GM23338 (cell line): Measurements from ENCODE around the gene LIN7A. TPM values are rescaled to one million over a fixed set of nuclear protein-coding genes. Genes with fewer than 3 reads are reported as not detected.

Experiments used
- ATAC-seq: fragments of 200-7000 bp; cut with Tn5 transposase; 3 replicates; pipeline ENCODE4 v1.9.1; 2020
- DNase-seq: peaks from one replicate; pipeline ENCODE4 v3.0.0-alpha.2; 2015; ENCODE audit warnings: low spot score
- H2AFZ ChIP-seq: fragments of 200-600 bp; sonication (generic); 2 replicates; pipeline ENCODE4 v1.8.0; 2016; ENCODE audit warnings: antibody characterized with exemption, mild to moderate bottlenecking, moderate library complexity
- H3F3A ChIP-seq: fragments of 200-600 bp; sonication (generic); replicated peaks from 2 replicates; pipeline ENCODE4 v1.8.0; 2017; ENCODE audit warnings: antibody characterized with exemption, mixed run types, low read depth
- H3K27ac ChIP-seq: fragments of 200-600 bp; sonication (generic); 2 replicates; pipeline ENCODE4 v1.6.1; 2016; ENCODE audit warnings: low read depth
- H3K27me3 ChIP-seq: fragments of 200-600 bp; sonication (generic); 2 replicates; pipeline ENCODE4 v1.8.0; 2016; ENCODE audit warnings: mild to moderate bottlenecking, mixed run types, moderate library complexity; ENCODE audit not compliant: insufficient read depth
- H3K36me3 ChIP-seq: fragments of 200-600 bp; sonication (generic); 2 replicates; pipeline ENCODE4 v1.8.0; 2016; ENCODE audit warnings: mild to moderate bottlenecking; ENCODE audit not compliant: insufficient read depth
- H3K4me1 ChIP-seq: fragments of 200-600 bp; sonication (generic); 2 replicates; pipeline ENCODE4 v1.8.0; 2016; ENCODE audit warnings: mild to moderate bottlenecking, moderate library complexity; ENCODE audit not compliant: insufficient read depth
- H3K4me2 ChIP-seq: fragments of 200-600 bp; sonication (generic); 2 replicates; pipeline ENCODE4 v1.7.1; 2017; ENCODE audit warnings: mixed run types
- H3K4me3 ChIP-seq: fragments of 200-600 bp; sonication (generic); 2 replicates; pipeline ENCODE4 v1.6.1; 2016; ENCODE audit warnings: mixed run types
- H3K79me2 ChIP-seq: fragments of 200-600 bp; sonication (generic); replicated peaks from 2 replicates; pipeline ENCODE4 v1.8.0; 2017; ENCODE audit warnings: mild to moderate bottlenecking; ENCODE audit not compliant: insufficient read depth
- H3K9me2 ChIP-seq: fragments of 200-600 bp; sonication (generic); 2 replicates; pipeline ENCODE4 v1.8.0; 2017; ENCODE audit not compliant: insufficient read depth
- H4K20me1 ChIP-seq: fragments of 200-600 bp; sonication (generic); replicated peaks from 2 replicates; pipeline ENCODE4 v1.8.0; 2017; ENCODE audit warnings: mild to moderate bottlenecking; ENCODE audit not compliant: insufficient read depth
- H3K27ac Mint-ChIP-seq: 2 replicates; pipeline ENCODE4 v1.8.0; 2020; ENCODE audit warnings: inconsistent platforms, mild to moderate bottlenecking, moderate library complexity, mixed read lengths
- H3K27me3 Mint-ChIP-seq: 3 replicates; pipeline ENCODE4 v1.8.0; 2022; ENCODE audit warnings: low read depth, mild to moderate bottlenecking, moderate library complexity, mixed read lengths, inconsistent platforms; ENCODE audit not compliant: insufficient read depth, poor library complexity
- H3K36me3 Mint-ChIP-seq: 3 replicates; pipeline ENCODE4 v1.8.0; 2021; ENCODE audit warnings: low read depth, mild to moderate bottlenecking, inconsistent platforms, moderate library complexity, mixed read lengths
- H3K4me1 Mint-ChIP-seq: 3 replicates; pipeline ENCODE4 v1.8.0; 2020; ENCODE audit warnings: mild to moderate bottlenecking, inconsistent platforms, mixed read lengths
- H3K4me3 Mint-ChIP-seq: 3 replicates; pipeline ENCODE4 v1.8.0; 2021; ENCODE audit warnings: moderate library complexity, mild to moderate bottlenecking, inconsistent platforms, mixed read lengths
- H3K9me3 Mint-ChIP-seq: 3 replicates; pipeline ENCODE4 v1.8.0; 2020; ENCODE audit warnings: moderate library complexity, mild to moderate bottlenecking, inconsistent platforms, mixed read lengths
- CREB1 ChIP-seq: fragments of 250-450 bp; sonication (Bioruptor Pico); IDR thresholded peaks from 2 replicates; pipeline ENCODE4 v1.5.0; 2020; ENCODE audit warnings: low read depth, mild to moderate bottlenecking, moderate library complexity
- ETS1 ChIP-seq: IDR thresholded peaks from 2 replicates; pipeline ENCODE4 v1.6.1; 2016; ENCODE audit warnings: antibody characterized with exemption
- EZH2 ChIP-seq: fragments of 200-600 bp; sonication (generic); IDR thresholded peaks from one replicate; pipeline ENCODE4 v1.8.0; 2017; ENCODE audit warnings: antibody characterized with exemption, mild to moderate bottlenecking, low read depth; ENCODE audit not compliant: unreplicated experiment
- EZH2phosphoT487 ChIP-seq: fragments of 200-600 bp; sonication (generic); IDR thresholded peaks from one replicate; pipeline ENCODE4 v1.8.1; 2018; ENCODE audit warnings: antibody characterized with exemption; ENCODE audit not compliant: unreplicated experiment
- JUNB ChIP-seq: IDR thresholded peaks from one replicate; pipeline ENCODE4 v1.6.1; 2016; ENCODE audit warnings: antibody characterized with exemption; ENCODE audit not compliant: unreplicated experiment
- NANOG ChIP-seq: IDR thresholded peaks from 2 replicates; pipeline ENCODE4 v1.6.1; 2016; ENCODE audit warnings: antibody characterized with exemption, borderline replicate concordance
- POLR2AphosphoS5 ChIP-seq: IDR thresholded peaks from 2 replicates; pipeline ENCODE4 v1.6.1; 2016; ENCODE audit warnings: antibody characterized with exemption, low read depth
- STAT1 ChIP-seq: IDR thresholded peaks from one replicate; pipeline ENCODE4 v1.6.1; 2016; ENCODE audit warnings: antibody characterized with exemption; ENCODE audit not compliant: unreplicated experiment
- ZNF114 ChIP-seq: fragments of 250-450 bp; sonication (Bioruptor Pico); IDR thresholded peaks from 2 replicates; pipeline ENCODE4 v1.5.0; 2020; ENCODE audit warnings: mild to moderate bottlenecking, moderate library complexity
- ZNF331 ChIP-seq: fragments of 250-450 bp; sonication (Bioruptor Pico); IDR thresholded peaks from 2 replicates; pipeline ENCODE4 v1.5.0; 2020; ENCODE audit warnings: low read depth, mild to moderate bottlenecking, moderate library complexity
- ZNF462 ChIP-seq: fragments of 250-450 bp; sonication (Bioruptor Pico); IDR thresholded peaks from 2 replicates; pipeline ENCODE4 v1.5.0; 2020; ENCODE audit warnings: mild to moderate bottlenecking, moderate library complexity
- polyA plus RNA-seq: library from polyadenylated mRNA; unstranded; fragments of >200 nt; fragmentation: Nextera tagmentation; extraction: Ambion mirVana; gene quantifications from 2 replicates; pipeline ENCODE4 v1.2.1, GENCODE V29; 2016
- total RNA-seq: library from RNA; depleted of rRNA; stranded (reverse); fragments of >200 nt; shearing (Covaris generic); gene quantifications from 2 replicates; pipeline ENCODE4 v1.2.3, GENCODE V29; 2014
- TF ChIP-seq, protein P1 (sequence below): IDR thresholded peaks from one replicate; pipeline ENCODE4 v1.6.1; 2018; ENCODE audit warnings: antibody characterized with exemption; ENCODE audit not compliant: unreplicated experiment

The LIN7A gene
- total and polyA plus RNA-seq, 2 experiments from 2014 or later, result 5.7 to 6.5 TPM

DNA sequence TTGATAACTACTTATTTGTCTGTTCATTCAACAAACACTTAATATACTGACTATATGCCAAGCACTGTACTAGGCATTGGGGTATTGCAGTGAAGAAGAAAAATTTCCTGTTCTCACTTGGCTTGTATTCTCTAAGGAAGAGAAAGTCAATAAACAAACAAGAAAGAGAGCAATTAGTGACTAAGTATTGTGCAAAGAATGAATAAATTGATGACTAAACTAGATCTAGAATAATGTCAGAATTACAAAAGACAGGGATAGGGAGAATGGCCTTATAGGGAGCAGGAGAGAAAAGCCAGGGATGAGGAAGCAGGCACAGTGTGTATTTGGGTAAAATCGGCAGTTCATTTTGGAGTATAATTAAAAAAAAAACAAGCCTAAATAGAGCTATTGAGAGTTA lies 4.2 kb upstream of the LIN7A start (continued):
- TF ChIP-seq, protein P1, sequence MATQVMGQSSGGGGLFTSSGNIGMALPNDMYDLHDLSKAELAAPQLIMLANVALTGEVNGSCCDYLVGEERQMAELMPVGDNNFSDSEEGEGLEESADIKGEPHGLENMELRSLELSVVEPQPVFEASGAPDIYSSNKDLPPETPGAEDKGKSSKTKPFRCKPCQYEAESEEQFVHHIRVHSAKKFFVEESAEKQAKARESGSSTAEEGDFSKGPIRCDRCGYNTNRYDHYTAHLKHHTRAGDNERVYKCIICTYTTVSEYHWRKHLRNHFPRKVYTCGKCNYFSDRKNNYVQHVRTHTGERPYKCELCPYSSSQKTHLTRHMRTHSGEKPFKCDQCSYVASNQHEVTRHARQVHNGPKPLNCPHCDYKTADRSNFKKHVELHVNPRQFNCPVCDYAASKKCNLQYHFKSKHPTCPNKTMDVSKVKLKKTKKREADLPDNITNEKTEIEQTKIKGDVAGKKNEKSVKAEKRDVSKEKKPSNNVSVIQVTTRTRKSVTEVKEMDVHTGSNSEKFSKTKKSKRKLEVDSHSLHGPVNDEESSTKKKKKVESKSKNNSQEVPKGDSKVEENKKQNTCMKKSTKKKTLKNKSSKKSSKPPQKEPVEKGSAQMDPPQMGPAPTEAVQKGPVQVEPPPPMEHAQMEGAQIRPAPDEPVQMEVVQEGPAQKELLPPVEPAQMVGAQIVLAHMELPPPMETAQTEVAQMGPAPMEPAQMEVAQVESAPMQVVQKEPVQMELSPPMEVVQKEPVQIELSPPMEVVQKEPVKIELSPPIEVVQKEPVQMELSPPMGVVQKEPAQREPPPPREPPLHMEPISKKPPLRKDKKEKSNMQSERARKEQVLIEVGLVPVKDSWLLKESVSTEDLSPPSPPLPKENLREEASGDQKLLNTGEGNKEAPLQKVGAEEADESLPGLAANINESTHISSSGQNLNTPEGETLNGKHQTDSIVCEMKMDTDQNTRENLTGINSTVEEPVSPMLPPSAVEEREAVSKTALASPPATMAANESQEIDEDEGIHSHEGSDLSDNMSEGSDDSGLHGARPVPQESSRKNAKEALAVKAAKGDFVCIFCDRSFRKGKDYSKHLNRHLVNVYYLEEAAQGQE, result no peak
- no peak for TF ChIP-seq JUNB
- TF ChIP-seq ZNF331 (CRISPR knock-in tag), result no peak
- TF ChIP-seq ETS1, result no peak
- TF ChIP-seq EZH2phosphoT487, result no peak
- TF ChIP-seq STAT1, result no peak
- TF ChIP-seq EZH2, result no peak
- no peak for TF ChIP-seq CREB1

GRCh38 chr12:80939231-80939950 lies 1.7 kb upstream of the LIN7A start:
- no peak overlapping the region for H3K4me2 ChIP-seq
- no peak for ATAC-seq
- H3K27me3 ChIP-seq, result peaks cover 26% of the 10 kb centered on the region
- H3K27ac Mint-ChIP-seq, result no peak overlapping the region
- H3K9me3 Mint-ChIP-seq, result no peaks in the 10 kb centered on the region; the same call in 2 of the 3 replicates
- H3K4me1 ChIP-seq, result peaks cover 9% of the 10 kb centered on the region
- H2AFZ ChIP-seq, result no peak overlapping the region
- DNase-seq, result no peak
- no peaks in the 10 kb centered on the region for H4K20me1 ChIP-seq
- H3K27ac ChIP-seq, result no peak overlapping the region
- no peaks in the 10 kb centered on the region for H3K36me3 Mint-ChIP-seq
- no peak overlapping the region for H3K4me3 ChIP-seq
- H3F3A ChIP-seq, result no peaks in the 10 kb centered on the region
- no peaks in the 10 kb centered on the region for H3K79me2 ChIP-seq
- no peaks in the 10 kb centered on the region for H3K9me2 ChIP-seq
- no peaks in the 10 kb centered on the region for H3K36me3 ChIP-seq
- H3K4me1 Mint-ChIP-seq, result peaks cover 22% of the 10 kb centered on the region
- peaks cover 9% of the 10 kb centered on the region for H3K27me3 Mint-ChIP-seq
- no peak overlapping the region for H3K4me3 Mint-ChIP-seq
- no peak for TF ChIP-seq NANOG
- no peak for TF ChIP-seq ZNF331 (CRISPR knock-in tag)
- no peak for TF ChIP-seq POLR2AphosphoS5
- no peak for TF ChIP-seq ZNF114 (CRISPR knock-in tag)
- no peak for TF ChIP-seq EZH2
- TF ChIP-seq ZNF462 (CRISPR knock-in tag), result no peak
- TF ChIP-seq EZH2phosphoT487, result no peak
- TF ChIP-seq ETS1, result no peak
- TF ChIP-seq CREB1, result no peak
